Mesothelial cell of epicardium (in vitro differentiated cells): ENCODE measurements around the gene SPTBN1. TPM values are rescaled to one million over a fixed set of nuclear protein-coding genes. Genes with fewer than 3 reads are reported as not detected.

ENCODE experiments used
- DNase-seq, 2 experiments: peaks; one replicate each; pipeline ENCODE4 v3.0.0; 2021; ENCODE audit warnings: low spot score in 2 of 2; ENCODE audit not compliant: unreplicated experiment in 2 of 2
- H3K27ac Mint-ChIP-seq: 2 replicates; pipeline ENCODE4 v1.8.0; 2021; ENCODE audit warnings: mixed read lengths
- H3K27me3 Mint-ChIP-seq: 2 replicates; pipeline ENCODE4 v1.8.0; 2021; ENCODE audit warnings: low read depth, mixed read lengths
- H3K36me3 Mint-ChIP-seq: 2 replicates; pipeline ENCODE4 v1.8.0; 2021; ENCODE audit warnings: mixed read lengths
- H3K4me1 Mint-ChIP-seq: 2 replicates; pipeline ENCODE4 v1.8.0; 2021; ENCODE audit warnings: mixed read lengths
- H3K4me3 Mint-ChIP-seq: 2 replicates; pipeline ENCODE4 v1.8.0; 2021; ENCODE audit warnings: mild to moderate bottlenecking, moderate library complexity, mixed read lengths
- H3K9me3 Mint-ChIP-seq: 2 replicates; pipeline ENCODE4 v1.8.0; 2021; ENCODE audit warnings: mixed read lengths
- CTCF ChIP-seq: fragments of 200-600 bp; sonication (generic); IDR thresholded peaks from one replicate; pipeline ENCODE4 v1.5.0; 2021; ENCODE audit warnings: antibody characterized with exemption; ENCODE audit not compliant: unreplicated experiment
- total RNA-seq: library from RNA; stranded (reverse); gene quantifications from 3 replicates; pipeline ENCODE4 v1.2.1, GENCODE V29; 2021

SPTBN1 gene
- total RNA-seq, 1 donor from 2014 or later: 281 TPM

- DNase-seq: no peak
- no peaks in the 10 kb centered on the region for H3K27me3 Mint-ChIP-seq
- no peak overlapping the region for H3K4me3 Mint-ChIP-seq
- H3K36me3 Mint-ChIP-seq: no peaks in the 10 kb centered on the region
- H3K4me1 Mint-ChIP-seq: peaks cover 30% of the 10 kb centered on the region
- no peak for TF ChIP-seq CTCF
- no peak overlapping the region for H3K27ac Mint-ChIP-seq
- H3K9me3 Mint-ChIP-seq: no peaks in the 10 kb centered on the region
Measured at GRCh38 chr2:54420524-54421172, 35.5 kb upstream of the SPTBN1 start.

- no peaks in the 10 kb centered on the region for H3K36me3 Mint-ChIP-seq
- H3K4me3 Mint-ChIP-seq: no peak overlapping the region
- DNase-seq: no peak
- no peak overlapping the region for H3K27ac Mint-ChIP-seq
- peaks cover 24% of the 10 kb centered on the region for H3K4me1 Mint-ChIP-seq
- TF ChIP-seq CTCF: no peak
- H3K27me3 Mint-ChIP-seq: no peaks in the 10 kb centered on the region
- H3K9me3 Mint-ChIP-seq: no peaks in the 10 kb centered on the region
Measured at GRCh38 chr2:54422072-54422581, 34.0 kb upstream of the SPTBN1 start.

GRCh38 chr2:54423213-54423612, 32.9 kb upstream of the SPTBN1 start:
- Mint-ChIP-seq H3K27ac (no peak overlapping the region), H3K36me3 (no peaks in the 10 kb centered on the region), H3K27me3 (no peaks in the 10 kb centered on the region), H3K9me3 (no peaks in the 10 kb centered on the region), H3K4me1 (peaks cover 23% of the 10 kb centered on the region), H3K4me3 (no peak overlapping the region)
- TF ChIP-seq CTCF: no peak
- no peak for DNase-seq

- Mint-ChIP-seq H3K36me3 (no peaks in the 10 kb centered on the region), H3K9me3 (no peaks in the 10 kb centered on the region), H3K4me1 (peaks cover 30% of the 10 kb centered on the region), H3K4me3 (no peak overlapping the region), H3K27me3 (no peaks in the 10 kb centered on the region), H3K27ac (no peak overlapping the region)
- DNase-seq: no peak
- TF ChIP-seq CTCF: no peak
Measured at GRCh38 chr2:54424555-54425163, 31.5 kb upstream of the SPTBN1 start.

GRCh38 chr2:54428108-54428831, 27.9 kb upstream of the SPTBN1 start:
- Mint-ChIP-seq H3K36me3 (no peaks in the 10 kb centered on the region), H3K4me1 (peaks cover 30% of the 10 kb centered on the region), H3K9me3 (no peaks in the 10 kb centered on the region), H3K27ac (peak overlapping the region; percentile 1), H3K4me3 (no peak overlapping the region), H3K27me3 (no peaks in the 10 kb centered on the region)
- no peak for DNase-seq
- no peak for TF ChIP-seq CTCF
